Dermis lymphatic vessel endothelial cell (primary cell): Measurements from ENCODE around the gene PAN2. TPM values are rescaled to one million over a fixed set of nuclear protein-coding genes. Genes with fewer than 3 reads are reported as not detected.

Experiments used
- total RNA-seq: library from RNA; depleted of rRNA; stranded (reverse); fragments of >200 nt; gene quantifications from 2 replicates; pipeline ENCODE4 v1.2.1, GENCODE V29; 2014

The PAN2 gene
- total RNA-seq: 9.6 and 15.1 TPM in 2 replicates

DNA sequence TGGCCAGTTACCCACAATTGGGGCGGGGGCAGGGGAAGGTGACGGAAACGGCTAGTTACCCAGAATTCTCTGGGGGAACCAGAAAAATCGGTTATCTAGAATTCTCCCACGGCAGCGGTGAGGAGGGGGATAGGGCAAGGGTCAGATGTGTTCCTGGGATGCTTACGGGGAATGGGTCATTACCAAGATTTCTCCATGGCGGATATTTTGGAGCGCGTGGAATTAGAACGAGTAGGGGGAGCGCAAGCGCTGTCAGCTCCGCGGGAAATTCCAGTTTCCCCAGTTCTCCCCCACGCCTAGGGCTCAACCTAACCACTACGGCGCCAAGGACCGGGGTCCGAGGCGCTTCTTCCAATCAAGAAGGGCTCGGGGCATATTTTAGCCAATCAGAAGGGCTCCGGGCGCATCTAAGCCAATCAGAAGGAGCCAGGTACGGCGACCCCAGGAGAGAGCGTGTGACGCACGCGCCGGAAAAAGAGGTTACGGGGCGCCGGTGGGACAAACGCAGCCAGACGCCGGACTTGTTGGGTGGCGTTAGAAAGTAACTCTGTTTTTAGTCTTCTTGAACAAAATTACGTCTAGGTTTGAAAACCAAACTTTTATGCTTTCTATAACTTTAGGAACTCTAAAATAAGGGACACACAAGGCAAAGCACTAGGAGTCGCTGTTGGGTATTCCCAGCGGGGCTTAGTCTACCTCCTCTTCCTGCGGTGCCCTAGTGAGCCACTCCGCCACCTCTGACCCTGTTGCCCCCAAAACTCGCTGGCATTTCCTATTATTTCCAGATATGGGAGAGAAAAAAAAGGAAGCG, at the start of gene PAN2:
Gene PAN2, minus strand, starts transcription at position 322 of the 811 bp plus-strand sequence. CDS start 906 bp downstream, outside the sequence.

DNA sequence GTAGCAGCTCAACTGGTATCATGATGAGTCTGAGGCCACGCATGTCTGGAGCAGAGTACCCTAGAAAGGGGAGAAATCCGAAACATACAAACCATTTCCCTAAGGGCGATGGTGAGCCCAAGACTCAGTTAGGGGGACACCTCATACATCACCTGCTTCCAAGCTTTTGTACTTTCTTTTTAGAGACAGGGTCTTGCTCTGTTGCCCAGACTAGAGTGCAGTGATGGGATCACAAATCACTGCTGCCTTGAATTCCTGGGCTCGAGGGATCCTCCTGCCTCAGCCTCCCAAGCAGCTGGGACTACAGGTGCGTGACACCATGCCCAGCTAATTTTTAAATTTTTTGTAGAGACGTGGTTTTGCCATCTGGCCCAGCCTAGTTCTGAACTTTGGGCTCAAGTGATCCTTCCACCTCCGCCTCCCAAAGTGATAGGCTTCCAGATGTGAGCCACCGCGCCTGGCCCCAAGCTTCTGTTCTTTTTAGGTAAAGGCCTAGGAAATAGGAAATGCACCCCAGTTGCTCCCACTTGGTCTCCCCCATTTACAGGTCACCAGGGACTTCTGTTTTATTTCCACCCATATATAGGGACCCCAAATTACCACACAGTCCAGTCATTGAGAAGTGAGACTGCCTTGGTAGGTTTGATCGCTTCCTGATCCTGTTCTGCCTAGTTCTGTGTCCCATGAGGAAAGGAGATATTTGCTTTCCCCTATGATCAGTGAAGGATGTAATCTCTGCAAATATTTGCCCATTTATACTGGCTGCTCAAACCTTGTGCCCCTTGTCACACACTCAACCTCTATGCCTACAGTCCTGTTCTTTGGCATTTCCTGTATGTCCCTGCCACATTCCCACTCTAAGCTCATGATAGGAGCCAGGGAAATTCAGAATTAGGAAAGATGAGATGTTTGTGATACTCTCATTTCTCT, 28.6 kb upstream of the PAN2 start, which contains the start of gene APOF:
Gene APOF, minus strand, starts transcription at position 728 of the 930 bp plus-strand sequence. Its CDS starts 112 bp downstream, at position 616.

GRCh38 chr12:56359851-56360767, 26.3 kb upstream of the PAN2 start, which contains the start of gene STAT2:
TSS of gene STAT2 (minus strand) at chr12:56360107. CDS start at chr12:56356571, 3,536 bp downstream.

GRCh38 chr12:56338308-56339157, 4.7 kb upstream of the PAN2 start, which contains the start of gene IL23A:
TSS of gene IL23A (plus strand) at chr12:56338884. CDS start at chr12:56339045, 161 bp downstream.

GRCh38 chr12:56315622-56316473, 18.0 kb downstream of the PAN2 start, which contains the start of gene CNPY2:
TSS of gene CNPY2 (minus strand) at chr12:56315988. CDS start at chr12:56315217, 771 bp downstream.

GRCh38 chr12:56299853-56300643, 33.8 kb downstream of the PAN2 start, which contains the start of gene CS:
TSS of gene CS (minus strand) at chr12:56300330. CDS start at chr12:56300201, 129 bp downstream.

DNA sequence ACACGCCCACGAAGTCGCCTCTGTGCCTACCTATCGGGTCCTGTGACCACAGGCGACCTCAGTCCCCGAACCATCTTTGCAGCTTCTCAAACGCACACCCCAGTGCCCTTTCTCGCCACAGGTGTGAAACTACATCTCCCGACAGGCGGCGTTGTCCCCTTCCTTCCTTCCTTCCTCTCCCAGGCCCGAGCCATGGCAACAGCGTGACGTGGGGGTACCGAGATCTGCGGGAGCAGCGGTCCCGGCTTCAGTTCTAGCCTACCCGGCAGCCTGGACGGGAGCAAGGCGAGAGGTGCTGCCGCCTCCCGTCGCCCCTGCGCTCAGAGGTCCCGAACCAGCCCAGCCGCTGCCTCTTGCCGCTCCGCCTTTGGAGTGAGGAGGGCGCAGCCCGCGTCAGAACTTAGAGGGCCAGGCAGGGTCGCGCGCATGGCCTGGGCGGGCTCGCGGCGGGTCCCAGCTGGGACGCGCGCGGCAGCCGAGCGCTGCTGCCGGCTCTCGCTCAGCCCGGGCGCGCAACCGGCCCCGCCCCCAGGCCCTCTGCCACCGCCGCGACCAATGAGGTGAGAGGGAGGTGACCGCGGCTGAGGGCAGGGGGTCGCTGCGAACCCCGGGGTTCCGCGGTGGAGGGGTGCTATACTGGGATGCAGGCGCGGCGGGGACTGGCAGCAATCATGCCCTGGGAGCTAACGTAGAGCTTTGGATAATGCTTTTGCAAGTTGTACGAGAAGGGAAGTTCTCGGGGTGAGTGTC, 66.9 kb downstream of the PAN2 start, which contains the start of gene COQ10A:
Gene COQ10A, plus strand, starts transcription at position 250 of the 750 bp plus-strand sequence. Its CDS starts 177 bp downstream, at position 427.

Other genes with a start within 250 kb of the PAN2 start
- gene PA2G4, start 229.4 kb downstream of the PAN2 start, total RNA-seq: 89.3 and 132 TPM in 2 replicates
- gene RPL41, start 217.4 kb downstream of the PAN2 start, total RNA-seq: 2,570 and 2,853 TPM in 2 replicates
- gene ZC3H10, start 215.7 kb downstream of the PAN2 start, total RNA-seq: 5.1 and 6.6 TPM in 2 replicates
- gene ESYT1, start 205.7 kb downstream of the PAN2 start, total RNA-seq: 275 and 388 TPM in 2 replicates
- gene MYL6B, start 181.4 kb downstream of the PAN2 start, total RNA-seq: 70.9 and 81.7 TPM in 2 replicates
- 2,087 and 3,488 TPM in 2 replicates for gene MYL6, start 175.6 kb downstream of the PAN2 start, total RNA-seq
- gene SMARCC2, start 144.5 kb downstream of the PAN2 start, total RNA-seq: 42.8 and 46.9 TPM in 2 replicates
- 69.8 and 77.7 TPM in 2 replicates for gene RNF41, start 112.1 kb downstream of the PAN2 start, total RNA-seq
- gene NABP2, start 109.7 kb downstream of the PAN2 start, total RNA-seq: 16.1 and 19.8 TPM in 2 replicates
- gene SLC39A5, start 103.9 kb downstream of the PAN2 start, total RNA-seq: 0.09 TPM in 1 of 2 replicates, not detected in the other
- 10.1 and 12.2 TPM in 2 replicates for gene ANKRD52, start 75.6 kb downstream of the PAN2 start, total RNA-seq
- gene COQ10A, start 67.1 kb downstream of the PAN2 start, total RNA-seq: 8.6 and 9.0 TPM in 2 replicates
- gene CS, start 33.7 kb downstream of the PAN2 start, total RNA-seq: 94.5 and 111 TPM in 2 replicates
- gene CNPY2, start 18.0 kb downstream of the PAN2 start, total RNA-seq: 61.3 and 67.6 TPM in 2 replicates
- gene IL23A, start 4.9 kb upstream of the PAN2 start, total RNA-seq: 0.11 TPM in 1 of 2 replicates, not detected in the other
- 65.0 and 72.6 TPM in 2 replicates for gene STAT2, start 26.1 kb upstream of the PAN2 start, total RNA-seq
- not detected in 2 replicates for gene APOF, start 28.9 kb upstream of the PAN2 start, total RNA-seq
- gene TIMELESS, start 115.4 kb upstream of the PAN2 start, total RNA-seq: 7.0 and 7.2 TPM in 2 replicates
- 0.22 and 0.26 TPM in 2 replicates for gene MIP, start 120.7 kb upstream of the PAN2 start, total RNA-seq
- 1.8 and 1.9 TPM in 2 replicates for gene SPRYD4, start 134.6 kb upstream of the PAN2 start, total RNA-seq
- 0.11 and 0.17 TPM in 2 replicates for gene GLS2, start 154.2 kb upstream of the PAN2 start, total RNA-seq
- gene RBMS2, start 187.8 kb upstream of the PAN2 start, total RNA-seq: 42.8 and 44.4 TPM in 2 replicates